GM23338 (cell line): Measurements from ENCODE around the gene GATA5. TPM values are rescaled to one million over a fixed set of nuclear protein-coding genes. Genes with fewer than 3 reads are reported as not detected.

Source experiments
- ETS1 ChIP-seq: IDR thresholded peaks from 2 replicates; pipeline ENCODE4 v1.6.1; 2016; ENCODE audit warnings: antibody characterized with exemption
- EZH2 ChIP-seq: fragments of 200-600 bp; sonication (generic); IDR thresholded peaks from one replicate; pipeline ENCODE4 v1.8.0; 2017; ENCODE audit warnings: antibody characterized with exemption, mild to moderate bottlenecking, low read depth; ENCODE audit not compliant: unreplicated experiment
- EZH2phosphoT487 ChIP-seq: fragments of 200-600 bp; sonication (generic); IDR thresholded peaks from one replicate; pipeline ENCODE4 v1.8.1; 2018; ENCODE audit warnings: antibody characterized with exemption; ENCODE audit not compliant: unreplicated experiment
- NANOG ChIP-seq: IDR thresholded peaks from 2 replicates; pipeline ENCODE4 v1.6.1; 2016; ENCODE audit warnings: antibody characterized with exemption, borderline replicate concordance
- POLR2AphosphoS5 ChIP-seq: IDR thresholded peaks from 2 replicates; pipeline ENCODE4 v1.6.1; 2016; ENCODE audit warnings: antibody characterized with exemption, low read depth
- STAT1 ChIP-seq: IDR thresholded peaks from one replicate; pipeline ENCODE4 v1.6.1; 2016; ENCODE audit warnings: antibody characterized with exemption; ENCODE audit not compliant: unreplicated experiment
- ZNF114 ChIP-seq: fragments of 250-450 bp; sonication (Bioruptor Pico); IDR thresholded peaks from 2 replicates; pipeline ENCODE4 v1.5.0; 2020; ENCODE audit warnings: mild to moderate bottlenecking, moderate library complexity
- ZNF331 ChIP-seq: fragments of 250-450 bp; sonication (Bioruptor Pico); IDR thresholded peaks from 2 replicates; pipeline ENCODE4 v1.5.0; 2020; ENCODE audit warnings: low read depth, mild to moderate bottlenecking, moderate library complexity
- ZNF462 ChIP-seq: fragments of 250-450 bp; sonication (Bioruptor Pico); IDR thresholded peaks from 2 replicates; pipeline ENCODE4 v1.5.0; 2020; ENCODE audit warnings: mild to moderate bottlenecking, moderate library complexity
- polyA plus RNA-seq: library from polyadenylated mRNA; unstranded; fragments of >200 nt; fragmentation: Nextera tagmentation; extraction: Ambion mirVana; gene quantifications from 2 replicates; pipeline ENCODE4 v1.2.1, GENCODE V29; 2016
- total RNA-seq: library from RNA; depleted of rRNA; stranded (reverse); fragments of >200 nt; shearing (Covaris generic); gene quantifications from 2 replicates; pipeline ENCODE4 v1.2.3, GENCODE V29; 2014

The GATA5 gene
- total and polyA plus RNA-seq, 2 experiments from 2014 or later = 0.60 to 0.73 TPM

GRCh38 chr20:62495749-62496567 lies 20.2 kb upstream of the GATA5 start (continued):
- TF ChIP-seq ZNF462 (CRISPR knock-in tag) = no peak
- TF ChIP-seq POLR2AphosphoS5 = no peak
- no peak for TF ChIP-seq EZH2
- no peak for TF ChIP-seq ETS1
- TF ChIP-seq STAT1 = no peak
- TF ChIP-seq EZH2phosphoT487 = no peak
- TF ChIP-seq ZNF114 (CRISPR knock-in tag) = no peak
- no peak for TF ChIP-seq ZNF331
- no peak for TF ChIP-seq NANOG
